NT2/D1 (cell line): ENCODE data around the gene FGFR2.

Experiments
- DNase-seq: peaks from one replicate; pipeline ENCODE4 v3.0.0-alpha.2; 2011; ENCODE audit warnings: low read depth, low spot score
- H3K27me3 ChIP-seq: 2 replicates; pipeline ENCODE4 v1.6.0; 2011; ENCODE audit warnings: mild to moderate bottlenecking; ENCODE audit not compliant: insufficient read length, insufficient read depth
- H3K36me3 ChIP-seq: 2 replicates; pipeline ENCODE4 v1.6.1; 2011; ENCODE audit warnings: mild to moderate bottlenecking, low read length, mixed read lengths; ENCODE audit not compliant: insufficient read depth, insufficient read length
- H3K4me1 ChIP-seq: 2 replicates; pipeline ENCODE4 v1.5.1; 2011; ENCODE audit not compliant: insufficient read depth, insufficient read length
- H3K4me3 ChIP-seq: 2 replicates; pipeline ENCODE4 v1.5.1; 2011; ENCODE audit warnings: low read depth; ENCODE audit not compliant: insufficient read length
- H3K9ac ChIP-seq: 2 replicates; pipeline ENCODE4 v1.6.0; 2011; ENCODE audit warnings: low read depth; ENCODE audit not compliant: insufficient read length
- H3K9me3 ChIP-seq: 2 replicates; pipeline ENCODE4 v1.5.1; 2011; ENCODE audit warnings: mild to moderate bottlenecking, low read length; ENCODE audit not compliant: insufficient read depth
- SUZ12 ChIP-seq: IDR thresholded peaks from 2 replicates; pipeline ENCODE4 v1.6.1; 2011; ENCODE audit not compliant: insufficient read length, insufficient read depth; ENCODE audit errors: extremely low read depth
- YY1 ChIP-seq: IDR thresholded peaks from 2 replicates; pipeline ENCODE4 v1.6.1; 2011; ENCODE audit not compliant: insufficient read length, insufficient read depth
- ZNF274 ChIP-seq: IDR thresholded peaks from 2 replicates; pipeline ENCODE4 v1.6.1; 2011; ENCODE audit warnings: mild to moderate bottlenecking, low read depth, low read length

Gene FGFR2

DNA sequence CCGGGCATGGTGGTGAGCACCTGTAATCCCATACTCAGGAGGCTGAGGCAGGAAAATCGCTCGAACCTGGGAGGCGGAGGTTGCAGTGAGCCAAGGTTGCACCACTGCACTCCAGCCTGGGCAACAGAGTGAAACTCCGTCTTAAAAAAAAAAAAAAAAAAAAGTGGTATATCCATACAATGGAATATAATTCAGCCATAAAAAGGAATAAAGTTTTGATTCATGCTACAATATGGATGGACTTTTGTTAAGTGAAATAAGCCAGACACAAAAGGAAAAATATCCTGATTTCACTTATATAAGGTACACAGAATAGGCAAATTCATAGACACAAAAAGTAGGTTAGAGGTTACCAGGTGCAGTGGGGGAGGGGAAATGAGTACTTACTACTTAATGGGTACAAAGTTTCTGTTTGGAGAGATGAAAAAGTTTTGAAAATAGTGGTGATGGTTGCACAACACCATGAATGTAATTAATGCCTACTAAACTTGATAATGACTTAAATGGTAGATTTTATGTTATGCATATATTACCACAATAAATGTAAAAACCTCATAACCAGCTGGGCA is 53.9 kb downstream of the FGFR2 start:
- H3K36me3 ChIP-seq = peaks cover 37% of the 10 kb centered on the region
- DNase-seq = no peak
- H3K4me1 ChIP-seq = peaks cover 2% of the 10 kb centered on the region
- no peaks in the 10 kb centered on the region for H3K27me3 ChIP-seq
- TF ChIP-seq YY1 = no peak
- no peak for TF ChIP-seq SUZ12
- TF ChIP-seq ZNF274 = no peak
- H3K9ac ChIP-seq = no peak overlapping the region
- peaks cover 6% of the 10 kb centered on the region; the same call in 1 of the 2 replicates for H3K9me3 ChIP-seq
- no peak overlapping the region for H3K4me3 ChIP-seq

DNA sequence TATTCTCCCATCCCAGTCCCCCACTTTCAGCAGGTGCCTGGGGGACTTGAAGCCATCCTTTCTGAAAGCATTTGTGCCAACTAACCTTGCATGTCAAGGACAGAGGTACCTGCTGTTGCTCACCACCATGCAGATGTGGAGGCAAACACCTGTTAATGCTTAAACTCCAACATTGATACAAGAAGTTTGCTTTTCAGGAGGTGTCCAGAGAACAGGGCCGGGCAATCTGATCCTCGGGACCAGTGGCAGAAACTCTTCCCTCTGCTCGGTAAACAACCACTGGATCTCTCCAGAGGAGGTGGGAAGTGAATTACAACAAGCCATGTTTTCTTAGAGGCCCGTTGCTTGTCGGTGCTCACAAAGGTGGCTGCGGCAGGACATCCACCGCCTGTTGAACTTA is 54.7 kb downstream of the FGFR2 start:
- Histone ChIP-seq H3K27me3 (no peaks in the 10 kb centered on the region), H3K4me1 (peaks cover 2% of the 10 kb centered on the region), H3K36me3 (peaks cover 37% of the 10 kb centered on the region), H3K4me3 (no peak overlapping the region), H3K9me3 (peaks cover 6% of the 10 kb centered on the region; the same call in 1 of the 2 replicates), H3K9ac (no peak overlapping the region)
- no peak for DNase-seq
- TF ChIP-seq YY1 (no peak), ZNF274 (no peak), SUZ12 (no peak)

DNA sequence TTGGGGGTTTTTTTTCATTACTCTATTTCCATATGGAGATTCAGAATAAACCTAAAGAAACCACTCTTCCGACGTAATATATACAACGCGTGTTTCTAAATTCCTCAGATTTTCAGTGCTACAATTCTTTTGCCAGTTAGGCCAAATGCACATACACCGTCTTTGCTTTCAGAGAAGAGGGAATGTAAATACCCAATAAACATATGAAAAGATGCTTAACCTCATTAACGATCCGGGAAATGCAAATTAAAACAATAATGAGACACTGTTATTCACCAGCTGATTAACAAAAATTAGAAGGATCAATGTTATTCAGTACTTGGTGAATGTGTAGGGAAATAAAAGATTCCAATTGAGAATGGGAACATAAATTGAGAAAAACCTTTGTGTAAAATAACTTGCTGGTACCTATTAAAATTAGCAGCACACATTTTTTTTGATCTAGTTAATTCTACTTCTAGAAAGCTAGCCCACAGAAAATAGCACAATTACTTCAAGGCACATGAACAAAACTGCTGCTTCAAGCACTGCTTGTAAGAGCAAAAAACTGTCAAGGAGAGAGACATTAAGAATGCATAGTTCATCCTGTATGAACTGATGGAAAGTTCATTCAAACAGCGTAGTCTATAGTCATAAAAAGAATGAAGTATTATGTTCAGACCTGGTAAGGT is 56.7 kb downstream of the FGFR2 start:
- Histone ChIP-seq H3K36me3 (peaks cover 43% of the 10 kb centered on the region), H3K9ac (no peak overlapping the region), H3K4me3 (no peak overlapping the region), H3K27me3 (no peaks in the 10 kb centered on the region), H3K4me1 (peaks cover 2% of the 10 kb centered on the region), H3K9me3 (peaks cover 6% of the 10 kb centered on the region; the same call in 1 of the 2 replicates)
- no peak for TF ChIP-seq ZNF274
- TF ChIP-seq YY1 = no peak
- TF ChIP-seq SUZ12 = no peak
- DNase-seq = no peak

DNA sequence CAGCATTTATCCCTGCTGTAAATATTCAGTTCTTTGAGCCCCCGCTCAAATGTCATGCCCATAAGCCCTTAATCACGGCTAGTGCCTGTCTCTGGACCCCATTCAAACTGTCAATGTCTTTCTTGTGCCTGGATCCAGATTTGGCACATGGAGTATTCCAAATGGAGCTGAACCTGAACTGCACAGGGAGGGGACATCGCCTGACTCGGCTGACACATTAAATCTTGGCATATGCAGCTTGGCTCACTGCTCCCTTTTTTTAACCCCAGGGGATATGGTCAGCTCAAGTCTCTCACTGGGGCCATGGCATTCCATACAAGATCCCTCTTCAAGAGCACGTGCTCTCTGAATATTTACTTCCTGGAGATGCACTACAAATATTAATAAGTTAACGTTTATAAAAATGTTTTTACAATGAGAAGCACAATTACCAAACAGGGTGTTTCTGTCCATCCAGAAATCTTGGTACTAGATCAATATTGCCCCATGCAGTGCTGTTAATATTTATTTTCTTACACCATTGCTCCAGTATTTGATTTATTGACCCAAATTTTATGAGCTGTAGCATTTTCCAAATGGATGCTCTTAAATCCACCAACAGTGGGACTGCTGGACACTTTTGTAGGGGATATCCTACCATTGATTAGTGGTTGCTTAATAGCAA is 57.4 kb downstream of the FGFR2 start:
- DNase-seq = no peak
- Histone ChIP-seq H3K9ac (no peak overlapping the region), H3K4me1 (peaks cover 2% of the 10 kb centered on the region), H3K27me3 (no peaks in the 10 kb centered on the region), H3K36me3 (peaks cover 40% of the 10 kb centered on the region), H3K4me3 (no peak overlapping the region), H3K9me3 (peaks cover 6% of the 10 kb centered on the region; the same call in 1 of the 2 replicates)
- TF ChIP-seq SUZ12 = no peak
- no peak for TF ChIP-seq ZNF274
- TF ChIP-seq YY1 = no peak

DNA sequence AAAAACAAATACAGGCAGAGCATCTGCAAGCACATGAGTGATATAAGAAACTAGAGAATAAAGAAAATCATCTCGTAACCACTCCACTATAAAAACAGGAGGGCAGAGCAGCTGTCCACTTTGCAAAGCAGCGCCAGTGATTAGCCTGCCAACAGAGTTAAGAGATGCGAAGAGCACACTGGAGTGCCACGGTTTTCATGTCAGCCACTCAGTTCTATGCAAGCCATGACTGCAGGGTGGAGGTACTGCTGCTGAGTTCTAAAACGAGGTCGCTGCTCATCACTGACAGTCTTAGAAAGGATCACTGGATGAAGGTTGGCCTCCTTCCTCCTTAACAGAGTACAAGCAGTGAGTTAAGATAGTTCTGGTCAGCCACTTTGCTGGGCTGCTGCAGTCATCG is 58.5 kb downstream of the FGFR2 start:
- Histone ChIP-seq H3K4me3 (no peak overlapping the region), H3K4me1 (peaks cover 2% of the 10 kb centered on the region), H3K9me3 (peaks cover 3% of the 10 kb centered on the region; the same call in 1 of the 2 replicates), H3K9ac (no peak overlapping the region), H3K36me3 (peaks cover 38% of the 10 kb centered on the region), H3K27me3 (no peaks in the 10 kb centered on the region)
- no peak for DNase-seq
- TF ChIP-seq ZNF274 = no peak
- TF ChIP-seq YY1 = no peak
- no peak for TF ChIP-seq SUZ12

DNA sequence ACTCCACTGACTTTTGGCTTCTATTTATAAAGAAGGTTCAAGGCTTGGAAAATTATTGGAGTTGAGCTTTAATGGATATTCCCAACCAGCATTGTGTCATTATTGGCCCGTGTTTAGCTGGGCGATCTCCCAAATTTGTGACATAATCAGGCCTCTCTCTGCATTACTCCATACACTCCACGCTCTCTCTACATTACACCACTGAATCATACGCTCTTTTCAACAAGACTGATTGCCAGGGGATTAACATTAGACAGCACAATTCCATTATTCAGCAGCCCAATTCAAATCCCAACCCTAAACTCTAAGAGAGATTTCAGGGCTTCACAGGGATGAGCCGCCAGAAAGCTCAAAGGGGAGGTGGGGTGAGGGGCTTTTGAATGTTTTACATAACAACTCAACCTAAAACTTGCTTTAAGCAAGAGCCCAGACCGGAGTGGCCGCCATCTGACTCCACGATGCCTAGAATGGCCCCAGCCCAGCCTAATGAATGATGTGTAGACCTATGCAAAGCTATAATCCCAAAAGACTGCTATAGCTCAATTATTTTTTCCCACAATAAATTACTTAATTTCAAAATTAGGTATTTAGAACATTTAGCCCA is 61.8 kb downstream of the FGFR2 start:
- Histone ChIP-seq H3K9ac (no peak overlapping the region), H3K36me3 (peaks cover 52% of the 10 kb centered on the region), H3K4me1 (peaks cover 5% of the 10 kb centered on the region), H3K4me3 (no peak overlapping the region), H3K27me3 (no peaks in the 10 kb centered on the region), H3K9me3 (no peaks in the 10 kb centered on the region)
- no peak for TF ChIP-seq SUZ12
- no peak for TF ChIP-seq YY1
- no peak for TF ChIP-seq ZNF274
- peak; percentile 23 for DNase-seq

DNA sequence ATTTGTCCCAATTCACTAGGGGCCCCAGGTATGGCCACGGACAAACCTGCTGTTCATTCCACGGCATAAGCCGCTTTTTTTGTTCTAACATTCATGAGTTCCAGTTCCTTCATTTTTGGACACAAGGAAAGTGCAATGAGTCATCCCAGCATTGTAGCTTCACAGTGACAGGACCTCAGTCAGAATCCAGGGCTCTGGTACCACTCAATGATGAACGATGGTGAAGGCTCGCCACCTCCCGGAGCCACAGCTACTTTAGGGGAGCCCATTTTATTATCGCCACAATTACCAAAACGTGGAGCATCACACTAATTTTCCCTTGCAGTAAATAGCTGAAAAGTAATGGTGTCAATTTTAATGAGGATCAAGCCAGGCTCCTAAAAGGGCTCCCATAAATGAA is 62.9 kb downstream of the FGFR2 start:
- no peak for TF ChIP-seq ZNF274
- no peak for TF ChIP-seq SUZ12
- TF ChIP-seq YY1 = no peak
- no peaks in the 10 kb centered on the region for H3K9me3 ChIP-seq
- no peaks in the 10 kb centered on the region for H3K27me3 ChIP-seq
- DNase-seq = no peak
- H3K4me1 ChIP-seq = peaks cover 2% of the 10 kb centered on the region
- H3K9ac ChIP-seq = no peak overlapping the region
- peaks cover 58% of the 10 kb centered on the region for H3K36me3 ChIP-seq
- no peak overlapping the region for H3K4me3 ChIP-seq
